Endometrium (tissue), 2 donors: Measurements from ENCODE around the gene DKC1.
"Not testable (repeated sequence)": the region's sequence is repeated elsewhere in the genome, so short reads cannot be mapped to it uniquely, and the experiment has no call there.

Source experiments
- FAIRE-seq: peaks from 2 replicates; lab custom pipeline; 2012; peaks lifted over from hg19 to GRCh38; lab: Jason Lieb, UNC
- donor health status: control.
- donor health status: control.

DKC1 gene

DNA sequence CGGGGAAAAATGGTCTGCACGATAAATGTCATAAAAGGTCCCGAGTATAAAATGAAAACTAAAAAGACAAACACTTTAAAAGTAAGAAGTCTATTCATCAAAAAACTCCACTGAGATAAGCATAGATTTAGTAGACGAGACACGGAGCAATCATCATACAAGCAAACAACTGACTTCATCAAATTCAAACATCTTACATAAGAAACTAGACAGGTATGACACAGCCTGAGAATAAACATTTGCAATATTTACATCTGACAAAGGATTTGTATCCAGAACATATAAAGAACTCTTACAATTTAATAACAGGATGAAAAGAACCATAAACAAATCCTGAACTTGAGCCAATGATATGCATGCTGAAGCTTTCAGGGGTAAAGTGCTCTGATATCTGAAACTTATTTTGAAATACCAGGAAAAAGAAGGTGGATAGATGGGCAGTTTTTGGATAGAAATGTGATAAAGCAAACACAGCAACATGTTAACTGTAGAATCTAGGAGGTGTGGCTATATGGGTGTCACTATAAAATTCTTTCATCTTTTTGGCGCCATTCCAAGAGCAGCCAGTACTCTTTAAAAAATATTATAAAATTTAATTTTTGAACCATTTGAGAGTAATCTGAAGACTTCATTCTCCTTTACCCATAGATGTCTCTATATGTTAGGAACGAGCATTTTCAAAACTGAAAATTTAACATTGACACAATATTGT, 30.6 kb downstream of the DKC1 start:
- no peak for FAIRE-seq

DNA sequence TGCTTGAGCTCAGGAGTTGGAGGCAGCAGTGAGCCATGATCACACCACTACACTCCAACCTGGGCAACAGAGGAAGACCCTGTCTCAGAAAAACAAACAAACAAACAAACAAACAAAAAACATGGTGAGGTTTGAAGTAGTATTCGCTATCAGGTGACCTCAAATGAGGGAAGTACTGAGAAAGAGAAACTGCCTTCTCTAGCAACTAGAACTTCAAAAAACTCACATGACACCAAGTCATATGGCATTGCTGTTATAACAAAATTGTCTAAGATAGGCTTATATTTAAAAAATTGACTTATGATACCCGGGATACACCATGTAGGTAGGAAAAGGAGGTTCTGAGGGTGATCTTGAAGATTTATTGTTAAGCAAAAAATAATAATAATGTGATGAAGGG, 32.4 kb downstream of the DKC1 start:
- FAIRE-seq: no peak

DNA sequence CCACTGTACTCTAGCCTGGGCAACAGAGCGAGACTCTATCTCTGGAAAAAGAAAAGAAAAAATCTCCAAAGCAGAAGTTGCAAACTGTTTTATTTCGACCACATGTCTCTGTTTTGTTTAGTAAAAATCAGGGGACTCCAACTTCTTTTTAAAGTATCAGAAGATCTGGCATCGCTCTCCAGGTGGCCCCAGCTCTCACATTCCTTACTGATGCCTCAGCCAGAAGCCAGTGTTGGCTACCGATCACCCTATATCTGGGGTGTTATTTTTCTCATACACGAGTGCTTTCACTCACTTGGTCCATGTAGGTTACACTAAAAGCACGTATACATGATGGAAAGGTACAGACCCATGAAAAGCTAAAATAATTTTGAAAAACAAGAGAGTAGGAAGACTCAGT, 34.3 kb downstream of the DKC1 start:
- no peak for FAIRE-seq

DNA sequence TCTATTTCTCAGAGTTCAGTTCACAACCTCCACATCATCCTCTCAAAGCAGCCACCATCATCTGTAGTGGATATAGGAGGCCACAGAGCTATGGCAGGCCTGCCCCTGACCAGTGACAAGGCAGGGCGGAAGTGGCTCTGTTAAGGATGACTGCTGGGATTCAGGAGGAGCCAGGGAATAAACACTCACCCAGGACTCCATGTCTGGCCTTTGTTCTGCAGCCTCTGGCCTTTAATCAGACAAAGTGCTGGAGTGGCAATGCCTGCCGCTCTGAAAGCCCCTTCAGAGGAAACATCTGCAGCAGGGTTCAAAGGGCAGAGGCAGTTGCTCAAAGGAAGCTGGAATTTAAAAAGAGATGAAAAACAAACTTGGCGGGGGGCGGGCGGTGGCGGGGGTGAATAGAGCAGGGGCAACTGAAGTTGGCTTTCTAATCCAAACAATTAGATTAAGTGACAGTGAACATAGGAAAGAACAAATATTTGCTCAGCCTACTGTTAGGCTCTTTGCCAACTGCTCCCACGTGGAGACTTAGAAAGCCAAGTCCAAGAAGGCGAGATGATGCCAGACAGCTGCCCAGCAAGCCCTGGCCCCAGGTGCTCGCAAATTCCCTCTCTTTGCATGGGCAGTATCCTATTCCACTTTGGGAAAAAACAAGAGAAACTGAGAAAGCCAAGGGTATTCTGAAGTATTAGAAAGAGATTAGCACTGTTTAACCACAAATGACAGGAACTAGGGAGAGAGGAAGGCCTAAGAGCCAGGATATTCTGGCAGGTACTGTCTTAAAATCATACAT, 37.1 kb downstream of the DKC1 start:
- FAIRE-seq: no peak

DNA sequence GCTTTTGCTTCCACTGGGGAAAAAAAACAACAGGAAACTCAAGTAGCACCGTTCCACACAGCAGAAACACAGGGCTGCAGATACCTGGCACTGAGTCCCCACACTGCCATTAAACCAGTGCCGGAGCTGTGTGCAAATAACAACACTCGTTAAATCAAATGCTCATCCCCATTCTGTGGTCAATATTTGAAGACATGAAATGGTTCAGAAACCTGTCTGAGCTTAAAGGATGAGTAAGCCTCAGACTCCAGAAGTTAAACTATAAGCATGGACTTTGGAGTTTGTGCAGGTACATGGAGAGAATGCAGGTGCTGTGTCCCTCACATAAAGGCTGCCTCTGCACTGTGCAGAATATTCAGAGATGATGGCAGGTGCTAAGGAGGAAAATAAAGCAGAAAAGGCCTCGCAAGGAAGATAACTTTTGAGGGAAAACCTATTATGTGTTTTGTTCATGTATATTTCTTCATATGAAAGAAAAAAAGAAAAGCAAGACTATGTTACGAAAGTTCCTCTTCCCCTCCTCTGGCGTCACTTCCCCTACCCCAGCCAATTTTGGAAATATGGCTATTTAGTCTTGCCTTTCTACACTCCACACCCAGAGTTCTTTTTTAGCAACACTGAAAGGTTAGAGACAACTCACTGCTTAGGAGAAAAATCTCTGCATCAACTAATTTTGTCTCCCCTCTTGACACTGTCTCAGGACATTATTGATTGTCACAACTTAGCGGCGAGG, 38.0 kb downstream of the DKC1 start:
- FAIRE-seq: no peak

DNA sequence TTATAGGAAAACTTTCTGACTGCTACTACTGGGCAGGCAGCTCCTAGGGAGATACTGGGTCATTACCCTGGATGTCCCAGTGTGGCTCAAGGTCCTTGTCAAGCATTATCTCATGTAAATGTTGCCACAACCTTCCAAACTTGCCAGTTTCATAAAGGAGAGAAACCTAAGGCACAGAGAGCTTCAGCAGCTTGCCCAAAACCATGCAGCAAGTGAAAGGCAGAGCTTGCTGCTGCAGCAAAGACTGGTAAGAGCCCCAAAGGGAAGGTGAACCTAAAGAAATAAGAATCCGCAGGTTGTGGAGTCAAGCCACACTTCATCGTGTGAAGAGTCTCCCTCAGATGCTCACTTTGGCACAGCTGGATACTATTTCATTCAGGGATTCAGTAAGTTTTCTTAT, 40.3 kb downstream of the DKC1 start:
- no peak for FAIRE-seq

DNA sequence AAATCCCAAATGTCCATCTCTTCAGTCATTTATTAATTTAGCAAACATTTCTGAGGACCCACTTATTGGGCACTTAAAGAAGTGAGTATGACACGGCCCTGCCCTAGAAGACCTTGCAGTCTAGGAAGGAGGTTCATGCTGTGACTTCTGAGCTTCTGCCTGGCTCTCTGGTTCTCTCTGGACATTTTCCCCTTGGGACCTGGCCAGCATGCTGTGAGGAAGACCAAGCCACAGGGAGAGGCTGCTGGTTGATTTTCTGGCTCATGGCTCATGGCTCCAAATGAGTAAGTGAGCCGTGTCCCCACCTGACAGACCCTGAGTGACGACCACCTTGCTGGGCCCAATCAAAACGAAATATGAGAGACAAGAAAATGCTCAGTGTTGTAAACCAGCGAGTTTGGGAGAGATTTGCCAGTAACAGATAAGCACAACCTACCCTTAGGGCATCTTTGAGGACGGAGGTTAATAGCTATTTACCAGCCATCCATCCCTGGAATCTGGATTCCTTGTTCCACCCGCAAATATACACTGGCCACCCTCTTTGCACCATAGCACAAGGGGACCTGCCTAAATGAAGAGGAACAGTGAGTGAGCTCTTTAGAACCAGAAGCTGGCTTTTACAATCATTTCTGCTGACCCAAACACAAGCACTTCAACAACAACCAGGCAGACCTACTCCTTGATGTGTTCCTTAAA, 41.7 kb downstream of the DKC1 start:
- FAIRE-seq: no peak

DNA sequence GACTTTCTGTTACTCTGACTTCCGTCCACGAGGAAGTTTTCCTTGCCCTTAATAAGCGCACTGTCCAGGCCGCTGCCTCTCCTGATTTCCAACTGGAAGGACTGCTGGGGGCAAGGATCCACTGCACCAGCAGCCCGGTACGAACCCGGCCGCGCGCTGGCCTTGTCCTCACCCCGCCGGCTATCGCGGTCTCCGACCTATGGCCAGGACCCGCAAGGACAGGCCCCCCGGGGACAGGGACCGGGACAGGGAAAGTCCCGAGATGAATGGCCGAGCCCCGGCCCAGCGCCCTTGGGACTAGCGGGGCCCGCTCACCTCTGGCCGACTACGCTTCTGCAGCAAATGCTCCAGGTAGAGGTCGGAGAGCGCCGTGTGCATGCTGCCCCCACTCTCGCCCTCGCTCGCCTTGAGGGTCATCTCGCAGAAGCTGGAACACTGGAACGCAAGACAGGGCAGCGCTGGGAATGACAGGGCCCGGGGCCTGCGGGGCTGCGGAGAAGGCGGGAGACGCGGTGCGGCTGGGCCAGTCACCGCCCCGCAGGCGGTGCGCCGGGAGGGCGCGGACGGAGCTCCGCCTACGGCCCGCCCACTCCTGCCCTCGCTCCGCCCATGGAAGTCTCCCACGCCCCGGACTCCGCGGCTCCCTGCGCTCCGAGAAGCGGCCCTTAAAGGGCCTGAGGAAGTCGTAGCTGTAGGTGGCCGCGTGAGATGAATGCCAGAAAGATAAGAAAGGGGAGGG, 42.5 kb downstream of the DKC1 start, which contains the start of gene MPP1:
Gene MPP1, minus strand, starts transcription at position 529 of the 739 bp plus-strand sequence. Its CDS starts 112 bp downstream, at position 417.
- no peak for FAIRE-seq

DNA sequence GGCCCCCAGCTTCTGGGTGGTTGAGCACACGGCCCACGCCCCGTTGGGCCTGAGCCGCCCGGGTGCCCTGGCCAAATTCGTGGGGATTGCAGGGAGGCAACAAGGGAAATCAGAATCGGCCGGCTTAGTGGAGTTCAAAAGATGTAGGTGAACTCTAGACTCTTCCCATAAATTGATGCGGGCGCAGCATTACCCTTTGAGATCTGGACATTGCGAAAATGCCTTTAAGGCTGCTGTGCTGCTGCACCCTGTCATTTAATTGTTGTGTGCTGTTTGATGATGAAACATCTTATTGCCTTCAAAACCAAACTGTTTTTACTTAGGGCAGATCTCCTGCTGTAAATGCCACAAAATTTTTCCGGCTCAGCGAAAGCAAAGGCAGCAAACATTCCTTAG, 43.0 kb downstream of the DKC1 start:
- no peak for FAIRE-seq

DNA sequence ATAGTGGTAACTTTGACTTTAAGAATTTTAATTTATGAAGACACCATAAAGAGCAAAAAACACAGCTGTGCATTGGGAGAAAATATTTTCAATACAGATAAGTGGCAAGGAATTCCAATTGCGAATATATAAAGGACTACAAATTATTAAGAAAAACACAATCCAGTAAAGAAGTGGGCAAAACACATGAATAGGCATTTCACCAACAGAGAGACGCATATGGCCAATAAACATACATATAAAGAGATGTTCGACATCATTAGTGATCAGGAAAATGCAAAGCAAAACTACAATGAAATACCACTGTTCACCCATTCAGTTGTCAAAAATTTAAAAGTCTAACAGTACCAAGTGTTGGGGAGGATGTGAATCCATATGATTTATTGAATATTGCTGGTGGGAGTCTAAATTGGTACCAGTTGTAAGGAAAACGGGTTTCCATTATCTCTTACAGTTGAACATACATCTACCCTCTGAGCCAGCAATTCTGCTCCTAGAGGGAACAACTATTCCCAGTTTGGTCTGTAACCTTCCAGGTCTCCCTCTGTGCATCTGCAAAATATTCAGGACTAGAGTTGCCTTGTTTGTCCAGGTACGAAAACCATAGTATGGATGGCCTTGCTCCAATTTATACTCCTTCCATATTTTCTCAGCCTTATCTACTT, 44.3 kb downstream of the DKC1 start:
- FAIRE-seq: no peak

DNA sequence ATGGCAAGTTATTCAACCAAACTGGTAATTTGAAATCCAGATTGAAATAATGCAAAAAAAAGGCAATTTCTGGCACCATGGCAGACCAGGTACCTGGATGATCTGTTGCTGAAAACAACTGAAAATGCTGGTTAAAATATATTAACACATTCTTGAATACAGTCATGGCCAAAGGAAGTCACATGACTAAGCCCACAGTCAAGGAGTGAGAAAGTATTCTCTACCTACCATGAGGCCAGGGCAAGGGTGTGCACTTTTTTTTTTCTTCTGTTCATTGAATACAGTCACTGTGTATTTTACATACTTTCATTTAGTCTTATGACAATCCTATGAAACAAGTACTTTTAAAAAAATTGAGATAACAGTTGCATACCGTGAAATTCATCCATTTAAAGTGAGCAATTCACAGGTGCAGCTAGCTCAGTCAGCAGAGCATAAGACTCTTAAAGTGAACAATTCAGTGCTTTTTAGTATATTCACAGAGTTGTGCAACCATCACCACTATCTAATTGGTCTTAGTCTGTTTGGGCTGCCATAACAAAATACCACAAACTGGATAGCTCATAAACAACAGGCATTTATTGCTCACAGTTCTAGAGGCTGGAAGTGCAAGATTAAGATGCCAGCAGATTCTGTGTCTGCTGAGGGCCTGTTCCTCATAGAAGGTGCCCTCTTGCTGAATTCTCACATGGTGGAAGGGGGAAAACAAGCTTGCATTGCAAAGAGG, 47.4 kb downstream of the DKC1 start:
- no peak for FAIRE-seq

DNA sequence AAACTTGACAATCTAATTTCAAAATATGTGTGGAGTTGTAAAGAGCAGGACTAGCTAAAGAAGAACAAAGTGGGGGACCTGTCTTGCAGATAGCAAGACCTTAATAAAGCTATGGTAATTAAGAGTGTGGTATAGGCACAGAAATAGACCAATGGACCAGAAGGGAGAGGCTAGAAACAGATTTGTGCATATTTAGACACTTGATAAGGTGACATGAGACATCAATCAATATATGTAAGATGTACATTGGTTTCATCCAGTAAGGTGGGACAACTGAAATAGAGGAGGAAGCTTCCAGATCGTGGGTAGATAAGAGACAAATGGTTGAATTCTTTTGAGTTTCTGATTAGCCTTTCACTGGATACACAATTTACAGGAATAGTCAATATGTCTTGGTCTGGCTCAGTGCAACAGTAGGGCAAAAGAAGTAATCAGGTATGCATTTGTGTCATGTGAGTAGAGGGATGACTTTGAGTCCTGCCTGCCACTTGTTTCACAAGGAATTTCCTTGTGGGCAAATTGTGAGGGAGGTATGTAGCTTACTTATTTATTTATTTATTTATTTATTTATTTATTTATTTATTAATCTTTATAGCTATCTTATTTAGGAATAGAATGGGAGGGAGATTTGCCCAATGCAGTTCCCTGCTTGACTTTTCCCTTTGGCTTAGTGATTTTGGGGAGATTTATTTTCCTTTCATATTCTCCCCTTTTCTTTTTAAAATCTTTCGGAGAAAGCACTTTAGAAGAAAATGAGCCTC, 49.9 kb downstream of the DKC1 start:
- no peak for FAIRE-seq

DNA sequence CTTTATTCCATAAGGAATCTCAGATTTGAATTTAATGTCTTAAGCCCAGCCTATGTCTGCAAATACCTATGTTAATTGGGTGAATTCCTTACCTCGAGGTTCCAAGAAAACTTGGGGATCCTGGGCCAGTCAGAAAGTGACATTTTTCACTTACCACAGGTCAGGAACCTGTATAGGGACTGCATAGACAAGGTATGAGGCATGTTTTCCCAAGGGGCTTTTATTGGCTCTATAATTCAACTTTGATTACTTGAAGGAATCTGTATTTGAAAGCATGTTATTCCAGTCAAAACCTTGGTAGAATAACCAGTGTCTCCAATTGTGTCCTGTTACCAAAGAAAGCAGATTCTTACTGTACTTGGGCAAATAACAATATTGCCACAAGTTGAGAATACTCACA, 51.1 kb downstream of the DKC1 start:
- FAIRE-seq: no peak

DNA sequence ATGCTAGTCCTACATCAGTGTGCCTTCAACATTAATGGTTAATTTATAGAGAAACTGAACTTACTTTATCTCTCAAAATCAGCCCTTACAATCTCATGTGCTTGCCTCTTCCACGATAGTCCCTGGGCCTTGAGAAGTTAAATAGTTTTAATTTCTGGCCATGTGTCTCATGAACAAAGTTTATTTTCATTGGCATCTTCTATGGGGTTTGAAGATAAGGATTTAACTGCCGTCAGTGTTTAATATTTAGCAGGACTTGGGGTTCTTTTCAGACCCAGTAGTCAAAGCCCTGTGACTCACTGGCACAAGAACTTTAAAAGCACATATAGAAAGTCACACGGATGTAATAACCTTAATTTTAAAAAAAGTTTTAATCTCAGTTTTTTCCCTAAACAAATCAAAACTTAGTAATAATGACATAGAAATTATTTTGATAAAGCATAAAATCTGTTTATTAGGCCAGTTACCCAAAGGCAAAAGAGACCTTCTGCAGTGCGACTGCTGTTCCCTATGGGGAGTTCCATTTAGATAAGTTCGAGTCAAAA, 52.7 kb downstream of the DKC1 start:
- FAIRE-seq: no peak

DNA sequence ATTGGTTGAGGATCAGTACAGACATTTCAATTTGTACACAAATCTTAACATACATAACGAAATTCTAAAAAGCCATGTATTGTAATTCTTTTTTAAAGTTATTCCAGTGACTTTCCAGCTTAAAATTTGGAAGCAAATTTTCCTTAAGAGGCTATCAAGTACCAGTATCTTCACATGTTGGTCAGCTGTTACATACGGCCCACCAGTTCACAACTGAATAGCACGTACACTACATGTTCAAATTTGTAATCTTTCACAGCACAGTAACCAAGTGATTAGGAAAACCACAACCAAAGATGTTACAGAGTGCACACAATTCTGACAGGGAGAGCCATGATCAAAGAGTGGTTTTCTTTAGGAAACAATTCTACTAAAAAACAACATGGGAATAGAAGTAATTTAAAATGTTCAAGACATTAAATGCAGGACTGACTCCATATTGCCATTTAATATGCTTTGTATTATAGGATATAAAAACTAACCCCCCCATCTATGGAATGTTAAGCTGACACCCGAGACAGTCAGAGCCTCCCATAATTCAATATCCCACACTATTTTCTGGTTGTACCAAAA, 53.7 kb downstream of the DKC1 start:
- FAIRE-seq: not testable (repeated sequence)

DNA sequence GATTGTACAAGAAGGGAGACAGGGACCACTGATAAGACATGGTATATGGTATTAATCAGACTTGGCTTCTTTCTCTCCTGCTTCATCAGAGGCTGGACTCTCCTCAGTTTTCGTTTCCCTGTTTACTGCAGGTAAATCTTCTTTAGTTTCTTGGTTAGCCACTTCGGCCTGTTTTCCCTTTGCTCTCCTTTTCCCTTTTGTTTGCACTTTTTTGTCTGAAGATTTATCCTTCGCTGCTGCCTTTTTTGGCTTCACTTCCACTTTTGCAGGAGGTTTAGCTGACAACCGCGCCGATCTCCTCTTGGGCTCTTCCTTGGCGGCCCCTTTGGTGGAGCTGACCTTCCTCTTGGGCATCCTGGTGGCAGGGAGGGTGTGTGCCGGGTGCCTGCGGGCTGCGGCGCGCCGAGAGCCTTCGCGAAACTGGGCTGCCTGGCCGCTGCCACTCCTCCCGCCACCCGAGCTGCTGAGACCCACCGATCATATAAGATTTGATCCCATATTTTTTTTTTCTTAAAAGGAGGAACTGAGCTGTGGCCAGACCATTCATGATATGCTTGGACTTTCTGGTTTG, 54.5 kb downstream of the DKC1 start:
- FAIRE-seq: not testable (repeated sequence)

DNA sequence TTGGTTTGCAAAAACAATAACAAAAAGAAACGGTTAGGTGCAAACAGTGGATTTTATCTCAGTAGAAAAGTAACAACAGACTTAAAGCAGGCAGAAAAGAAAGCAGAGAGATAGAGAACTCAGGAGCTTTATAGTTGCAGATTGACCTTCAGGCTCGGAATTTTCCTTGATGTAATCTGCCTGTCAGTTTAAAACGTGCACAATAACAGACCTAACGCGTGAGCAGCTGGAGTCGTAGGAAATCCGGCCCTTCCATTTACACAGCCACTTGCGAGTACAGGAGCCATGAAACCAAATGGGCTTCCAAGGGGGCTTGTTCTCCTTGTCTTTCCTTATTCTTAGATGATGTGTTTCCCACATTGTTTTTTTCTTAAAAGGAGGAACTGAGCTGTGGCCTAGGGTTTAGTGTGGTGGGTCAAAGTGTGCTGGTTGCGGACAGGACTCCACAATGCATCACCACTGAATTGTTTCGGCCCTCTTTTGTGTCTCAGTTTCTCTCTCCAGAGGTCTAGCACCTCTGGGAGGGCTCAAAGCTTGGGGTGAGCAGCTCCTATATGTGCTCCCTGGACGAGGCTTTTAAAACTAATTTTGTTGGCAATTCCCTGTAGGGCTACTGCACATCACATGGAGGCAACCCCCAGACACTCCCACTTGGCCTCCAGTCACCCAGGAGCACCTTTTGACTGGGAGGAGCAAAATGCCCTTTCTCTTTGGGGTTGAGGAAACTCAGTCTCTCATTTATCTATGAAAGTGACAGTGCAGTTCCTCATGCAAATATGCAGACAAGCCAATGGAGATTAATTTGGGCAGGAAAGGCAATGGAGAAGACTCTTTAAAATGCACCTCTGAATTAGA, 56.5 kb downstream of the DKC1 start:
- FAIRE-seq: no peak
